GM18498 (cell line): Measurements from ENCODE around the gene MAGI1.
A peak's percentile ranks its signal among the peaks of the same experiment; 100 is the strongest.

Source experiments
- ATAC-seq: cut with Tn5 transposase; IDR thresholded peaks from one replicate; pipeline ENCODE4 v1.9.1; 2021; ENCODE audit warnings: mild to moderate bottlenecking, moderate library complexity; ENCODE audit not compliant: unreplicated experiment

MAGI1 gene

GRCh38 chr3:65772758-65773157 is 266.0 kb downstream of the MAGI1 start:
- ATAC-seq, result no peak

- ATAC-seq, result no peak
Observed at GRCh38 chr3:65767551-65767950, 271.2 kb downstream of the MAGI1 start.

- no peak for ATAC-seq
Observed at GRCh38 chr3:65762235-65762580, 276.5 kb downstream of the MAGI1 start.

GRCh38 chr3:65761446-65762234 is 277.1 kb downstream of the MAGI1 start:
- ATAC-seq, result no peak

GRCh38 chr3:65758876-65759598 is 279.7 kb downstream of the MAGI1 start:
- ATAC-seq, result no peak

- no peak for ATAC-seq
Observed at GRCh38 chr3:65758438-65758837, 280.3 kb downstream of the MAGI1 start.

GRCh38 chr3:65752636-65753035 is 286.1 kb downstream of the MAGI1 start:
- ATAC-seq, result no peak

- peak; percentile 63 for ATAC-seq
Observed at GRCh38 chr3:65751123-65751700, 287.5 kb downstream of the MAGI1 start.

GRCh38 chr3:65749066-65749465 is 289.7 kb downstream of the MAGI1 start:
- no peak for ATAC-seq

GRCh38 chr3:65748326-65748725 is 290.4 kb downstream of the MAGI1 start:
- ATAC-seq, result no peak

GRCh38 chr3:65746848-65747247 is 291.9 kb downstream of the MAGI1 start:
- ATAC-seq, result no peak

GRCh38 chr3:65745306-65745705 is 293.4 kb downstream of the MAGI1 start:
- ATAC-seq, result no peak

- ATAC-seq, result no peak
Observed at GRCh38 chr3:65742914-65743313, 295.8 kb downstream of the MAGI1 start.

GRCh38 chr3:65741540-65741939 is 297.2 kb downstream of the MAGI1 start:
- no peak for ATAC-seq

- ATAC-seq, result no peak
Observed at GRCh38 chr3:65739901-65740541, 298.7 kb downstream of the MAGI1 start.

GRCh38 chr3:65734792-65735191 is 303.9 kb downstream of the MAGI1 start:
- no peak for ATAC-seq

- ATAC-seq, result no peak
Observed at GRCh38 chr3:65734382-65734781, 304.3 kb downstream of the MAGI1 start.

GRCh38 chr3:65733459-65733858 is 305.3 kb downstream of the MAGI1 start:
- no peak for ATAC-seq

- peak; percentile 95 for ATAC-seq
Observed at GRCh38 chr3:65732051-65732935, 306.4 kb downstream of the MAGI1 start.

- ATAC-seq, result no peak
Observed at GRCh38 chr3:65730449-65730848, 308.3 kb downstream of the MAGI1 start.

GRCh38 chr3:65729973-65730372 is 308.7 kb downstream of the MAGI1 start:
- no peak for ATAC-seq
